HG02885 (cell line): ENCODE results near the gene HOXA10.

Experiments
- ATAC-seq: cut with Tn5 transposase; IDR thresholded peaks from one replicate; pipeline ENCODE4 v1.9.1; 2021; ENCODE audit warnings: mild to moderate bottlenecking; ENCODE audit not compliant: unreplicated experiment, poor library complexity

HOXA10 gene

GRCh38 chr7:27191833-27192545, 17.9 kb upstream of the HOXA10 start:
- no peak for ATAC-seq

DNA sequence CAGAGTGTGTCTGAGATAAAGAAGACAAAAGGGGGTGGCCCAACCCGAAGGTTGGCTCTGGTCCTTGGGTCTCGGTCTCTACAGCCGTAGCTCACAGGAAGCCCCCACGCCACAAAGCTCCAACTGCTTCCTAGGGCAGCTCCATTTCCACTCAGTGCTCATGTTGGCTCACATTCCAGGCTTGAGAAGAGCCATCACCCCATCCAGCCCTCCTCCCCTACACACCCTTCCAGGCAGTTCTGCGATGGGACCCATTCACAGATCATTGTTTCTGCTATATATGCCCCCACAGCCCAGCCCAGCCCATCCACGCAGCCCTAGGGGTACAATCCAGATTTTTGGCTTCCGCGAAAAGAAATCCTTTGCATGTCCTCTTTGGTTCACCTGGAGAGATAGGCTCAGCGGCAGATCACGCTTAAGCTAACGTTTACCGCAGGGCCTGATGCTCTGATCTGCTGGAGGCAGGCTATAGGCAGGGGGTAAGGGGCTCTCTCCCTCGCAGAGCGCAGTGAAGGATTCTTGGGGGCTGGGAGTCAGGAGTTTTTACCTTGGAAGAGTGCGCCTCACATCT, 17.1 kb upstream of the HOXA10 start:
- ATAC-seq, result no peak

DNA sequence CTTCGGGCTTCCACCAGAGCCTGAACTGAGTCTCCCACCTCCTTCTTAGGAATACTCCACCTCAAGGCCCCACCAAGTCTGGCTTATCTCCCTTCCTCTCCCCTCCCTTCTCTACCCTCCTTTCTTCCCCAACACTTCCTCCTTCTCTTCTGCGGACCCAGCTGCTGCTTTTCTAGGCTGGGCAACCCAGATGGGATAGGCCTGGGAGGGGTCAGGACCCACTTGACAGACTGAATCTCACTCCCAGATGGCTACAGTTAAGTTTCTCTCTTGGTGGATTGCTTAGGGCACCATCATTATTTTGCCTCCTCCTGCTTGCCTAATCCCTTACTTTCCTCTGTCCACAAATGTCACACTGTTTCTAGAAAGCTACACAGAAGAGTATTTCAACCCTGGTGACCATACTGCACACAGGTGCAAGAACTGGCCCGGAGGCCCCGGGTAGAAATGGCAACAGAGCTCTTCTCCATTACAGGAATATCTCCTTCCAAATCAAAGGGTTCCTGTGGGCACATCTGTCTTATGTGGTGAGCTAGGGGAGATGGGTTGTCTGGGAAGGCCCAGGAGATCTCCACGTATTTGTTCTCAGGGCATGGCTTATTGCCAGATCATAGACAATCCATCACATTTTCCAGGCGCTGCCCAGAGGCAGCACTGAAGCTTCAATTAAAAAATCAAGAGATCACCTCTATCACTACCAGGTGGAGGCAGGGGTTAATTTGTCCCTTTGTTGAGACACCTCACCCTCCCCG, 16.1 kb upstream of the HOXA10 start:
- ATAC-seq, result no peak

- no peak for ATAC-seq
Measured at GRCh38 chr7:27189295-27189996, 15.3 kb upstream of the HOXA10 start.

- ATAC-seq, result no peak
Measured at GRCh38 chr7:27188386-27189294, 14.5 kb upstream of the HOXA10 start.

DNA sequence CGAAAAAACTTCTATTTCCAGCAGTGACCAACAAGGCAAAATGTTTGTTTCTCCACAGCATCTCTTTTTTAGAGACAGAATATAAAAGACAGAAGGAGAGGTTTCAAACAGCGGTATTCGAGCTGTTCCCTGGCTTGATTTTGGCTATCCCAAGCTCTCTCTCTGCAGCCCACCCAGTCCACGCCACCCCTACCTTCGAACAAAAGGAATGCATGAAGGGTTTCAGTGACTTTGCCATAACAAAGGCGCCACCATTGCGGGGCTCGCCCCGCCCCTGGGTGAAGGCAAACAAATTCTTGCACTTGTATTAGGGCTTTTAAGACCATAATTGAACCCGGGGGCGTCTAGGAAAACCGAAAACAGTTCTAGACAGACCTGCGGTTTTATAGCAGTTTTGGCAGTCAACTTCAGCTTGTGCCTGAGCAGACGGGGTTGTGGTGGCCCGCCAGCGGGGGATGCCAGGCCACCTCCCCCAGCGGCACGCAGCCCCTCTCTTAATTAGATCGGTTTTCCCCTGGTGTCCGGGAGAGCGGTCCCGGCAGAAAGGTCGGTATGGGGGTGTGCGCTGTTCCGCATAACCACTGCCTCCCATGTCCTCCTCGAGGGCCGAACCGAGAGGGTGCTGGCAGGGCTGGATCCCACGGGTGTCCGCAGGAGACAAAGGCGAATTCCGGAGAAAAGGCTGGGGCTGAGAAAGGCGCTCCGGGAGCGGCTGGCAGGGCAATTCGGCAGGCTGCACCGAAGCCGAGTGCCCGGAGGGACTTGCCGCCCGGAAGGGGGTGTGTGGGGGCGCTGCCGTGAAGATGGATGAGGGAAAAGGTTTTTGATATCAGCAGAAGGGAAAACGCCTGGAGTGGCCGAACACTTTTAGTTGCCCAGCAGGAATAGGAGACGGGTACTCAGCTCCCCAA, 13.6 kb upstream of the HOXA10 start:
- no peak for ATAC-seq

DNA sequence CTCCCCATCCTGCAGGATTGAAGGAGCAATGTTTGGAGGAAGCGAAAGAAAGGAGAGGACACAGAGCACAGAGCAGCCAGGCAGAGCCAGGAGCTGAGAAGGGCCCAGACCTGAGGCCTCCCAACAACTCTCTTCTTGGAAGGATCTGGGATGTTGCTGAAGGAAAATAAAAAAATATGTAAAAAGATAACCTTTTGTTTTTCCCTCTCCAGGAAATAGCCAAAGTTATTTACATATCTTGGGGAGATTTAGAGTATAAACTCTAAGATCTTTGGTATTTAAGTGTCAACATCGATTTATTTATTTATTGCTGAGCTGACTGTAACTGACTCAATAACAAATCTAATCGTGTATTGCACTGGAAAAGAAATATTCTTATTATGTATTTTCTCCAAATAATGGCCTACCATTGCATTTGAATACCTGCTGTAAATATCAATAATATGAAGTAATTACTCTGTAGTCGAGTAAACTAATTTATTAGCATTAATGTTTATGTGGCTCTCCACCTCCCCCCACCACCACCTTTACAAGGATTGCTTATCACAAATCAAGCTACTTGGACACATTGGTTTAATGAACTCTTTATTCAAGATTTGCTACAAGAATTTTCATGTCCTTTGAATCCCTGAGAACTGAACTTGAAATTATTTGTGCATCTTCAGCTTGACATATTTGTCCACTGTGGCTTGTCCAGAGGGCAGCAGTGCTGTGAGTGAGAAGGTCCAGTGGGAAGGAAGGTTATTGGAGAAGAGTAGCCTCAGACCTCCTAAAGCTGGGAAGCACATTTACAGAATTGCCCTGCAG, 12.8 kb upstream of the HOXA10 start:
- no peak for ATAC-seq

GRCh38 chr7:27185854-27186667, 11.9 kb upstream of the HOXA10 start:
- no peak for ATAC-seq

- no peak for ATAC-seq
Measured at GRCh38 chr7:27185013-27185853, 11.1 kb upstream of the HOXA10 start, which contains the start of gene HOXA11. TSS of gene HOXA11 (minus strand) at chr7:27185232. CDS start at chr7:27185144, 88 bp downstream.

- ATAC-seq, result peak; percentile 67
Measured at GRCh38 chr7:27184337-27185012, 10.4 kb upstream of the HOXA10 start.

DNA sequence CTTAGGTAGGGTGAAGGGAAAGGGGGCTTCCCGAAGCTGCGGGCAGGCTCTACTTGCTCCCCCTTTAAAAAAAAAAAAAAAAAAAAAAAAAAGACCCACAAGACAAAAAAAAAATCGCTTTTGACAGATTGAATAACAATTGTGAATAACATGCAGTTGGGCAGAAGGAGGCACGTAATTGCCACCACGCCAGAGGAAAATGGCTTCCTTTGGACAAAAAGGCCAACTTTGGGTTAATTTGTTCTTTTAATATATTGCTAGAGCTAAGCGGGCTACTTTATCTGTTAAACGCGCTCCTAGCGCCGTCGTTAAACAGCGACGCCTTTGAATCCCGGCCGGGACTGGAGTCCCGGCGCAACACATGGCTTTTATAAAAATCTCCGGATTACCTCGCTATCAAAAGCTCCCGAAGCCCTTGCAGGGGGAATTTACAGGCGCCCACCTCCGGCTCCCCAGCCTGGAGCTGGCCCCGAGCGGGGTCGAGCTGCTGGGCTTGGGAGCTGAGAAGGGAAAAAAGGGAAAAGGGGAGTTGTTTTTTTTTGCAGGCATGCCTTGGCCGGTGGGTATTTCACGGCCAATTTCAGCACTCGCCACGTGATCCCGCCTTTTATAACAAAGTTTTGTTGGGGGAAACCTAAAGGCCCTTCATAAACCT, 9.7 kb upstream of the HOXA10 start:
- ATAC-seq, result no peak

- no peak for ATAC-seq
Measured at GRCh38 chr7:27182861-27183681, 9.0 kb upstream of the HOXA10 start.

GRCh38 chr7:27182285-27182841, 8.2 kb upstream of the HOXA10 start:
- ATAC-seq, result no peak

DNA sequence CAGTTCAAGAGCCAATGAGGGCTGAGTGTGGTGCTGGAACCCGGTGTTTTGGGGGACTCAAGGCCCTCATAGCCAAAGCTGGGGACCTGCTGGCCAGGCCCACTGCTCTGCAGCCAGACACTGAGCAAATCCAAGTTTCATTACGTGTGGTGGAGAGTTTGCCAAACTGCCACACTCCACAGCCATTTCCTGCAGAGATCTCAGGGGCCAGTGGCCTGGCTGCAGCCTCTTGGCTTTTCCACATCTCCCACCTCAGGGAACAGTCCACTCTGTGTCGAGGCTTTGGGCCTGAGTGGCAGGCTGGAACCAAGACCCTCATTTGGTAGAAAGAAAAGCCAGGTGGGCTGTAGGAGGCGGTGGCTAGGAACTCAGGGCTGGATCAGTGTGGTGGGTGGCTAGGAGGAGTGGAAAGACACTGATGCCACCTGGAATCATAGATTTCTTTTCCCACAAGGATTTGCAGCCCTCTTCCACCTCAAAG, 7.7 kb upstream of the HOXA10 start:
- ATAC-seq, result no peak
